Gastrocnemius medialis (tissue), 4 donors: Measurements from ENCODE around the gene SH3BP4.

ENCODE experiments used
- CTCF ChIP-seq, 5 experiments: fragments of 450-650 bp in 3 of 5; fragments of 200-600 bp in 2 of 5; sonication (generic) in 2 of 5; IDR thresholded peaks in 4 of 5; conservative IDR thresholded peaks in 1 of 5; 1 replicate in 4 of 5; 2 replicates in 1 of 5; pipeline ENCODE4 v1.5.1; 2016 to 2019; ENCODE audit warnings: antibody characterized with exemption in 5 of 5, mild to moderate bottlenecking in 3 of 5, moderate library complexity in 3 of 5
- POLR2A ChIP-seq, 2 donors: fragments of 450-650 bp; IDR thresholded peaks; one replicate each; pipeline ENCODE4 v1.6.1; 2017; ENCODE audit warnings: antibody characterized with exemption in 2 of 2, mild to moderate bottlenecking in 2 of 2, moderate library complexity in 2 of 2

DNA sequence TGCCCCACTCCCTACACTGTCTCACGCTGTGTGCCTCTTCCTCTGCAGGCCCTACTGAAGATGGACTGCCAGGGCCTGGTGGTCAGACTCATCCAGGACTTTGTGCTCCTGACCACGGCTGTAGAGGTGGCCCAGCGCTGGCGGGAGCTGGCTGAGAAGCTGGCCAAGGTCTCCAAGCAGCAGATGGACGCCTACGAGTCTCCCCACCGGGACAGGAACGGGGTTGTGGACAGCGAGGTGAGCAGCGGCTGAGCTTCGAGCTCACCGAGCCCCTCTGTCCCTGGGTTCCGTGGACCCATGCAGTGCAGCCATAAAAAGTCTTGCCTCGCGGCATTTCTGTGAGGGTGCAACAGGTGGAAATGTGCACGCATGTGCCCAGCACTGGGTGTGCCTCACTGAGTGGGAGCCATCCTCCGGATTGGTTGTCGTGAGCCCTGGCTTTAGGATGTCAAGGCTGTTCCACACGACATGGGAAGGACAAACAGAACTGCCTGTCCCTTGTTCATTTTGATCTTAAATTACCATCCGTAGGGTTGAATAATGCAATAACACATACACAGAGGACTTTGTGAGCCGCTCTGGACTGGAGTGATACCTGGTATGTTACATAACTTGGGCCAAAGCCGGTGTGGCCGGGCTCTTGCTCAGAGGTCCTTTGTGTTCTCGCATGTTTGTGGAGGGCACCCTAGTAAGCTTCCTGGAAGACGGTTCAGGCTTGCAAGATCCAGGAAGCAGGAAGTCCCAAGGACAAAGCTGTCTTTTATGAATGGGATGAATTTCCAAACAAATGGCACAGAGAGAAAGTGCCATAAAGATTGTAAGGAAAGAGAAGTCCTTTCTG is 100.9 kb downstream of the SH3BP4 start:
- no peak for TF ChIP-seq POLR2A (IDR thresholded peaks at IDR 0.05)
- TF ChIP-seq CTCF (IDR thresholded peaks at IDR 0.05 in 4 of 5, conservative IDR thresholded peaks at IDR 0.05 in 1 of 5), result no peak
